Left renal pelvis (tissue), 4 donors: ENCODE data around the gene LRP3. TPM values are rescaled to one million over a fixed set of nuclear protein-coding genes. Genes with fewer than 3 reads are reported as not detected.
"Not testable (repeated sequence)": the region's sequence is repeated elsewhere in the genome, so short reads cannot be mapped to it uniquely, and the experiment has no call there.

Experiments used
- DNase-seq, 4 donors: peaks; one replicate each; pipeline ENCODE4 v3.0.0-alpha.2; 2013; ENCODE audit warnings: low read depth in 4 of 4, low spot score in 3 of 4
- polyA plus RNA-seq, 4 donors: library from polyadenylated mRNA; unstranded; fragments of 120-200 nt; gene quantifications; one replicate each; pipeline ENCODE4 v1.2.1, GENCODE V29; 2013; ENCODE audit not compliant: insufficient read length in 4 of 4

The LRP3 gene
- polyA plus RNA-seq: 10 to 100 TPM; 15.1 to 29.3 (median 26.3) TPM

GRCh38 chr19:33193865-33194362, at the start of gene LRP3:
TSS of gene LRP3 (plus strand) at chr19:33194330. CDS start at chr19:33194786, 456 bp downstream.
- no peak for DNase-seq

- no peak for DNase-seq
These were observed 47.9 kb upstream of the LRP3 start for GRCh38 chr19:33146209-33146608.

- no peak for DNase-seq
These were observed 46.6 kb upstream of the LRP3 start for GRCh38 chr19:33147538-33147937.

- DNase-seq: no peak
These were observed 43.1 kb upstream of the LRP3 start for GRCh38 chr19:33150852-33151518.

GRCh38 chr19:33152176-33152575, 42.0 kb upstream of the LRP3 start:
- no peak for DNase-seq

DNA sequence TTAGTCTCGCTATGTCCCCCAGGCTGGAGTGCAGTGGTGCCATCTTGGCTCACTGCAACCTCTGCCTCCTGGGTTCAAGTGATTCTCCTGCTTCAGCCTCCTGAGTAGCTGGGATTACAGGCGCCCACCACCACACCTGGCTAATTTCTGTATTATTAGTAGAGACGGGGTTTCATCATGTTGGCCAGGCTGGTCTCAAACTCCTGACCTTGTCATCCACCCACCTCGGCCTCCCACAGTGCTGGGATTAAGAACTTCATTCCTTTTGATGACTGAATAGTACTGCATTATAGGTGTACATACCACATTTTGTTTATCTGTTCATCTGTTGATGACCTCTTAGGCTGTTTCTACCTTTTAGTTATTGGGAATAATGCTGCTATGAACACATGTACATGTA, 41.5 kb upstream of the LRP3 start:
- DNase-seq: not testable (repeated sequence)

- not testable (repeated sequence) for DNase-seq
These were observed 39.8 kb upstream of the LRP3 start for GRCh38 chr19:33154313-33154712.

- DNase-seq: no peak
These were observed 37.8 kb upstream of the LRP3 start for GRCh38 chr19:33156334-33156733.

- no peak for DNase-seq
These were observed 36.2 kb upstream of the LRP3 start for GRCh38 chr19:33157906-33158305.

DNA sequence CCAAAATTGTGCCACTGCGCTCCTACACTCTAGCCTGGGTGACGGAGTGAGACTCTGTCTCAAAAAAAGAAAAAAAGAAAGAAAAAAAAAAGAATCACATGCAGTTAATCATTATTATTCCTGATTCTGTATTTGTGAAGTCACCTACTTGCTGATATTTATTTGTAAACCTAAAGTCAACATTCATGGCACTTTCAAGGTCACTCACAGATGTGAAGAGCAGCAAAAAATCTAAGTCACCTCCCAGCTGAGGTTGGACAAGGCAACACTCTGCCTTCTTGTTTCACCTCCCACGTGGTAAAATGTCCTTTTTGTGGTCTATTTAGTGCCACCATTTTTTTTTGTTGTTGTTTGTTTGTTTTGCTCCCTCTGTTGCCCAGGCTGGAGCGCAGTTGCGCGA, 35.8 kb upstream of the LRP3 start:
- DNase-seq: no peak

DNA sequence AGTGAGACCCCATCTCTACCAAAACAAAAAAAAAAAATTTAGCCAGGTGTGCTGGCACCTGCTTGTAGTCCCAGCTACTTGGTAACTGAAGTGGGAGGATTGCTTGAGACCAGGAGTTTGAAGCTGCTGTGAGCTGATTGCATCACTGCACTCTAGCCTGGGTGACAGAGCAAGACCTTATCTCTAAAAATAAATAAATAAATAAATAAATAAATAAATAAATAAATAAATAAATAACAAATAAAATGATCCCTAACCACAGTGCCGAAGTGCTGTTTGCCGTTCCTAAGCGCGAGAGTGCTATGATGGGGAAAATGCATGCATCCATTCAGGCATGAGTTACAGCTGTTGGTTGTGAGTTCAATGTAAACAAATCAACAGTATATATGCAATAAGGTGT, 35.0 kb upstream of the LRP3 start:
- DNase-seq: no peak

- no peak for DNase-seq
These were observed 34.2 kb upstream of the LRP3 start for GRCh38 chr19:33159893-33160292.

GRCh38 chr19:33161201-33161600, 32.9 kb upstream of the LRP3 start:
- no peak for DNase-seq

DNA sequence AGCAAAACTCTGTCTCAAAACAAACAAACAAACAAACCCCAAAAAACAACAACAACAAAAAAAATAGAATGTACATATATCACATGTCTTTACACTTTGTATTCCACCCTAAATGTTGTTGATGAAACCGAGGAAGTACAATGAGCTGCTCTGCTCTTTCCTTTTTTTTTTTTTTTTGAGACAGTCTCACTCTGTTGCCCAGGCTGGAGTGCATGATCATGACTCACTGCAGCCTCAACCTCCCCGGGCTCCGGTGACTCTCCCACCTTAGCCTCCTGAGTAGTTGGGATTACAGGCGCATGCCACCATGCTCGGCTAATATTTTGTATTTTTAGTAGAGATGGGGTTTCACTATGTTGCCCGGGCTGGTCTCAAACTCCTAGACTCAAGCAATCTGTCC, 30.6 kb upstream of the LRP3 start:
- DNase-seq: no peak

DNA sequence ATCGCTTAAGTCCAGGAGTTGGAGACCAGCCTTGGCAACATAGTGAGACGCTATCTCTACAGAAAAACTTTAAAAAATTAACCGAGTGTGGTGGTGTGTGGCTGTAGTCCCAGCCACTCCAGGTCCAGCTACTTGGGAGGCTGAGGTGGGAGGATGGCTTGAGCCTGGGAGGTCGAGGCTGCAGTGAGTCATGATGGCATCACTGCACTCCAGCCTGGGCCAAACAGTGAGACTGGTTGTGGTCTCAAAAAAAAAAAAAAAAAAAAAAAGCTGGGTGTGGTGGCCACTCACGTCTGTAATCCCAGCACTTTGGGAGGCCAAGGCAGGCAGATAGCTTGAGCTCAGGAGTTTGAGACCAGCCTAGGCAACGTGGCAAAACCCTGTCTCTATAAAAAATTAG, 28.1 kb upstream of the LRP3 start:
- DNase-seq: not testable (repeated sequence)

DNA sequence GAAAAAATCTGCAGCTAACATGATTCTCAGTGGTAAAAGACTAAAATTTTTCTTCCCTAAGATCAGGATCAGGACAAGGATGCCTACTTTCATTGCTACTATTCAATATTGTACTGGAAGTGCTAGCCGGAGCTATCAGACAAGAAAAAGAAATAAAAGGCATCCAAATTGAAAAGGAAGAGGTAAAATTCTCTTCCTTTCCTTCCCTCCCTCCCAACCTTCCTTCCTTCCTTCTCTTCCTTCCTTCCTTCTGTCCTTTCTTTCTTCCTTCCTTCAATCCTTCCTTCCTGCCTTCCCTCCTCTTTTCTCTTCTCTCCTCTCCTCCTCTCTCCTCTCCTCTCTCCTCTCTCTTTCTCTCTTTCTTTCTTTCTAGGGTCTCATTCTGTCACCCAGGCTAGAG, 26.7 kb upstream of the LRP3 start:
- no peak for DNase-seq

DNA sequence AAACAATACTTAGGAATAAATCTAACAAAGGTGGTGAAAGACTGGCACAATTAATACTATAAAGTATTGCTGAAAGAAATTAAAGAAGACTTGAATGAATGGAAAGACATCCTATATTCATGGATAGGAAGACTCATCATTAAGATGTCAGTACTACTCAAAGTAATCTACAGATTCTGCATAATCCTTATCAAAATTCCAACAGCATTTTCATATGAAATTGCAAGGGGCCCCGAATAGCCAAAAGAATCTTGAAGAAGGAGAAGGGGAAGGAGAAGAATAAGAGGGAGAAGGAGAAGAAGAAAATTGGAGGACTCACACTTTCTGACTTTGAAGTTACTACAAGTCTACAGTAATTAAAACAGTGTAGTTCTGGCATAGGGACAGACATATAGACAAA, 25.6 kb upstream of the LRP3 start:
- no peak for DNase-seq

DNA sequence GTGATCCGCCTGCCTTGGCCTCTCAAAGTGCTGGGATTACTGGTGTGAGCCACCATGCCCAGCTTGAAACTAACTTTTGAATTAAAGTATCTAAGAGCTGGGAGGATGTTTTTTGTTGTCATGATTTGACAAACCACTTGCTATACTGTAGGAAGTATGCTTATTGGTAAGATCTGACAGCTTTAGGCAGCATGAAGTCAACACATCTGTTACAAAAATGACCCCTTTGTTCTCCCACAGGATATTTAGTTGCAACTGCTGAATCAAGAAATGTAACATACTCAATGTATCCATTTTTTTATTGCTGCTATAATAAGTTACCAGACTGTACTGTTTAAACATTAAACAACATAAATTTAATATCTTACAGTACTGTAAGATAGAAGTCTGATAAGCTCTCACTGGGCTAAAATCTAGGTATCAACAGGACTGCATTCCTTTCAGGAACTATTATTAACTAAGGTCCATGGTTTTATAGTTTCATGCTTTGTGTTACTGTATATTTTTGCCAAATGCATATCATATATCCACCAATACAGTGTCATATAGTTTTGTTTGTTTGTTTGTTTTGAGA, 22.8 kb upstream of the LRP3 start:
- DNase-seq: no peak

DNA sequence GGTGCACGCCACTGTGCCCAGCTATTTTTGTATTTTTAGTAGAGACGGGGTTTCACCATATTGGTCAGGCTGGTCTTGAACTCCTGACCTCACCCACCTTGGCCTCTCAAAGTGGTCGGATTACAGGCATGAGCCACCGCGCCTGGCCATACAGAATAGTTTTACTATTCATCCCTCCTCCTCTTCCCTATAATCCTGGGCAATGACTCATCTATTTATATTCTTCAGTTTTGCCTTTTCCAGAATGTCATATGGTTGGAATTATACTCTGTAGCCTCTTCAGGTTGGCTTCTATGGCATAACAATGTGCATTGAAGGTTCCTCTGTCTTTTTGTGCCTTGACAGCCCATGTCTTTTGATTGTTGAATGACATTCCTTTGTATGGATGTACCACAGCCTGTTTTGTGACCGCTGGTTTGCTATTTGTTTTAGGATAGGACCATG, 22.2 kb upstream of the LRP3 start:
- no peak for DNase-seq

GRCh38 chr19:33174186-33174585, 19.9 kb upstream of the LRP3 start:
- no peak for DNase-seq

DNA sequence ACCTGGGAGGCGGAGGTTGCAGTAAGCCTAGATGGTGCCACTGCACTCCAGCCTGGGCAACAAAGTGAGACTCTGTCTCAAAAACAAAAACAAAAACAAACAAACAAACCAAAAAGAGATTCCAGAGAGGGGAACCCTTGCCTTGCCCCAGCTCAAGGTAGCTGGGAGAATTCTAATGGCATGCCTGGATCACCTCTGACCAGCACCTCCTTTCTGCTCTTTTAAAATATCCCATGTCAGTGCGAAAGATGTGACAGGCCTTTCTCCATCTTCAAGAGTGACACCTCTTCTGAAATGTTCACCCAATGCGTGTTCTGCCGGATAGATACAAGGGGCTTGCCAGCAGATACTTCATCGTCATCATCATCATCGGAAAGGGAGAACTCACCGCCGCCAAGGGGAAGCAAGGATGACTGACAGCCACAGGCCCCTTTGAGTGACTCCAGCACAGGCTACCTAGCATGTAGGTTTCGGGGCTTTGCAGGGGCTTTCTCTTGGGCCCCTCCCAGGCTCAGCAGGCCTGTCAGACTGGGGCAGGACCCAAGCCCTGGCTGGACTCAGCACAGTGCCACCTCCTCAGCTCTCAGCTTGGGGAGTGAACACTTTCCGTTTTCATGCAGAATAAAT, 18.9 kb upstream of the LRP3 start:
- DNase-seq: no peak
